Progenitor cell of endocrine pancreas (in vitro differentiated cells): ENCODE results near the gene CLASP2. TPM values are rescaled to one million over a fixed set of nuclear protein-coding genes. Genes with fewer than 3 reads are reported as not detected.
"Not testable (repeated sequence)": the region's sequence is repeated elsewhere in the genome, so short reads cannot be mapped to it uniquely, and the experiment has no call there.

ENCODE experiments used
- DNase-seq: peaks from one replicate; pipeline ENCODE4 v3.0.0; 2021; ENCODE audit warnings: low spot score; ENCODE audit not compliant: unreplicated experiment
- H3K27ac Mint-ChIP-seq: 2 replicates; pipeline ENCODE4 v1.8.0; 2021; ENCODE audit warnings: mild to moderate bottlenecking, moderate library complexity, mixed read lengths
- H3K27me3 Mint-ChIP-seq: 2 replicates; pipeline ENCODE4 v1.8.0; 2021; ENCODE audit warnings: mixed read lengths
- H3K36me3 Mint-ChIP-seq: 2 replicates; pipeline ENCODE4 v1.8.0; 2022; ENCODE audit warnings: mixed read lengths; ENCODE audit not compliant: insufficient read depth
- H3K4me1 Mint-ChIP-seq: 2 replicates; pipeline ENCODE4 v1.8.0; 2021; ENCODE audit warnings: low read depth, mixed read lengths
- H3K4me3 Mint-ChIP-seq: 2 replicates; pipeline ENCODE4 v1.8.0; 2021; ENCODE audit warnings: low read depth, mild to moderate bottlenecking, moderate library complexity, mixed read lengths
- H3K9me3 Mint-ChIP-seq: 2 replicates; pipeline ENCODE4 v1.8.0; 2021; ENCODE audit warnings: low read depth, mixed read lengths
- total RNA-seq: library from RNA; stranded (reverse); gene quantifications from 2 replicates; pipeline ENCODE4 v1.2.1, GENCODE V29; 2021
- TF ChIP-seq, protein P1 (sequence below): fragments of 200-600 bp; sonication (generic); IDR thresholded peaks from one replicate; pipeline ENCODE4 v1.5.0; 2021; ENCODE audit warnings: antibody characterized with exemption, mild to moderate bottlenecking; ENCODE audit not compliant: unreplicated experiment

CLASP2 gene
- total RNA-seq, 1 donor from 2014 or later = 58.4 TPM

DNA sequence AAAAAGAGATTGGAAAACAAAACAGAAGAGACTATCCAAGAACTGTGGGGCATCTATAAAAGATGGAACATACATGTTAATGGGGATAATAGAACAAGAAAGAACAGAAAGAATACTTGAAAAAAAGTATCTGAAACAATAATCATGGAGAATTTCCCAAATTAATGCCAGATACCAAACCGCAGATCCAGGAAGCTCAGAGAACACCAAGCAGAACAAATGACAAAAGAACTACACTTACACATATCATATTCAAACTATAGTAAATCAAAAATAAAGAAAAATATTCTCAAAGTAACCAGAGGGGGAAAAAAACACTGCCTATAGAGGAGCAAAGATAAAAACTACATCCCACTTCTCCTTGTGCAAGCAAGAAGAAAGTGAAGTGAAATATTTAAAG lies 40.0 kb downstream of the CLASP2 start:
- Mint-ChIP-seq H3K4me3 (no peak overlapping the region), H3K9me3 (peaks cover 27% of the 10 kb centered on the region), H3K4me1 (no peaks in the 10 kb centered on the region), H3K27ac (no peak overlapping the region), H3K36me3 (peaks cover 49% of the 10 kb centered on the region), H3K27me3 (no peaks in the 10 kb centered on the region)
- TF ChIP-seq, protein P1, sequence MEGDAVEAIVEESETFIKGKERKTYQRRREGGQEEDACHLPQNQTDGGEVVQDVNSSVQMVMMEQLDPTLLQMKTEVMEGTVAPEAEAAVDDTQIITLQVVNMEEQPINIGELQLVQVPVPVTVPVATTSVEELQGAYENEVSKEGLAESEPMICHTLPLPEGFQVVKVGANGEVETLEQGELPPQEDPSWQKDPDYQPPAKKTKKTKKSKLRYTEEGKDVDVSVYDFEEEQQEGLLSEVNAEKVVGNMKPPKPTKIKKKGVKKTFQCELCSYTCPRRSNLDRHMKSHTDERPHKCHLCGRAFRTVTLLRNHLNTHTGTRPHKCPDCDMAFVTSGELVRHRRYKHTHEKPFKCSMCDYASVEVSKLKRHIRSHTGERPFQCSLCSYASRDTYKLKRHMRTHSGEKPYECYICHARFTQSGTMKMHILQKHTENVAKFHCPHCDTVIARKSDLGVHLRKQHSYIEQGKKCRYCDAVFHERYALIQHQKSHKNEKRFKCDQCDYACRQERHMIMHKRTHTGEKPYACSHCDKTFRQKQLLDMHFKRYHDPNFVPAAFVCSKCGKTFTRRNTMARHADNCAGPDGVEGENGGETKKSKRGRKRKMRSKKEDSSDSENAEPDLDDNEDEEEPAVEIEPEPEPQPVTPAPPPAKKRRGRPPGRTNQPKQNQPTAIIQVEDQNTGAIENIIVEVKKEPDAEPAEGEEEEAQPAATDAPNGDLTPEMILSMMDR = no peak
- DNase-seq = no peak

DNA sequence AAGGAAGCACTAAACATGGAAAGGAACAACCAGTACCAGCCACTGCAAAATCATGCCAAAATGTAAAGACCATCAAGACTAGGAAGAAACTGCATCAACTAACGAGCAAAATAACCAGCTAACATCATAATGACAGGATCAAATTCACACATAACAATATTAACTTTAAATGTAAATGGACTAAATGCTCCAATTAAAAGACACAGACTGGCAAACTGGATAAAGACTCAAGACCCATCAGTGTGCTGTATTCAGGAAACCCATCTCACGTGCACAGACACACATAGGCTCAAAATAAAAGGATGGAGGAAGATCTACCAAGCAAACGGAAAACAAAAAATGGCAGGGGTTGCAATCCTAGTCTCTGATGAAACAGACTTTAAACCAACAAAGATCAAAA lies 44.6 kb downstream of the CLASP2 start:
- not testable (repeated sequence) for H3K4me3 Mint-ChIP-seq, H3K4me1 Mint-ChIP-seq, DNase-seq, H3K27ac Mint-ChIP-seq, H3K27me3 Mint-ChIP-seq
- Mint-ChIP-seq H3K9me3 (peaks cover 23% of the 10 kb centered on the region), H3K36me3 (peaks cover 44% of the 10 kb centered on the region)

DNA sequence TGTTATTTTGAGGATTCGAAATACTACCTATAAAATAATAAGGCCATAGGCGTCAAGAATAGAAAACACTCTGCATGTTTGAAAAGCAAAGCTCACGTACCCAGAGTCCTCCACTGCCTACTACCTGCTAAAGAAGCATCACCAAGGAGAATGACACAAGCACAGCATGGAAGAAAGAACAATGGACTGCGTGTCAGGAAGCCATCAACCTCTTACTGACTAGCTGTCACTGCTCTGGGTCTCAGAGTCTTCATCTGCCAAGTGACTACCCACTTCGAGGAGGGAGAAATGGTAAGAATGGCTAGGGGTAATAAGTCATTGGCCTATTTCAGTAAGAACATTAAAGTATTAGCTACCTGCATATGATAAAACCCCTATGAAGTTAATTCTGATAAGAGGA lies 49.4 kb downstream of the CLASP2 start:
- TF ChIP-seq, protein P1 = no peak
- peaks cover 11% of the 10 kb centered on the region for H3K9me3 Mint-ChIP-seq
- no peak overlapping the region for H3K27ac Mint-ChIP-seq
- DNase-seq = no peak
- peaks cover 28% of the 10 kb centered on the region for H3K36me3 Mint-ChIP-seq
- H3K4me3 Mint-ChIP-seq = no peak overlapping the region
- H3K4me1 Mint-ChIP-seq = no peaks in the 10 kb centered on the region
- H3K27me3 Mint-ChIP-seq = no peaks in the 10 kb centered on the region

DNA sequence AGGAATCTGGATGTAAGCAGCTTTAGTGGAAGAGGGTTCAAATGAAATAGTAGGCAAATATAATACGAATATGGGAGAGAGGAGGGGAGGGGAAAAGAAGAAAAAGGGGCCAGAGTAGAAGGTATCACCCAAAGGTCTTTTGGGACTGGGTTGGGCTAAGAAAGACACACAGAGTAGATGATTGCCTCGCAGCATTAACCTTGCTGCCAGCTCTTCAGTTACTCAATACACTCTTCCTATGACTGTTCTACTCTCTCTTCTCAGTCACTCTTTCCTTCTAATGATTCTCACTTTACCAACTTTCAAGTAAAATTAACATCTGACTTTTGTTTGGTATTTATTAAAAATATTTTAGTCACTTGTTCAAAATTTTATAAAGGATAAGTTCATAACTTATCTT lies 52.8 kb downstream of the CLASP2 start:
- Mint-ChIP-seq H3K27ac (no peak overlapping the region), H3K36me3 (peaks cover 5% of the 10 kb centered on the region), H3K9me3 (no peaks in the 10 kb centered on the region), H3K4me1 (peaks cover 2% of the 10 kb centered on the region), H3K27me3 (no peaks in the 10 kb centered on the region), H3K4me3 (no peak overlapping the region)
- no peak for DNase-seq
- TF ChIP-seq, protein P1 = no peak

DNA sequence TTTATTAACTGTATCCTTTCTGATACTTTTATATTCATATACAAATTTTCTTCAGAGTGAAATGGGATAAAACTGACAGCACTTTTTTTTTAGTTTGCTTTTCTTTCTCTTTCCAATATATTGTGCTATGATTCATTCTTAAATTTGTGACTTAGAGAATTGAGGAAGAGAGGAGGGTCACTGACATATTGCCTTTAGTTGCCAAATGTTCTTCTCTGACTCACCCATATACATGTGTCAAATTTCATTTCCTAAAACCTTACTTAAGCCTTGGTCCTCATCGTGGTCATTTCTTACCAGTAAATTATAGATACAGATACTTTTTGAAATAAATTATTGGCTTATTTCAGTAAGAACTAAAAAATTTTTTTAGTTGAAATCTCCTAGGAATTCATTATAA lies 53.9 kb downstream of the CLASP2 start:
- Mint-ChIP-seq H3K36me3 (peaks cover 5% of the 10 kb centered on the region), H3K27me3 (no peaks in the 10 kb centered on the region), H3K4me3 (no peak overlapping the region), H3K9me3 (no peaks in the 10 kb centered on the region), H3K4me1 (peaks cover 13% of the 10 kb centered on the region), H3K27ac (no peak overlapping the region)
- DNase-seq = no peak
- TF ChIP-seq, protein P1 = no peak

DNA sequence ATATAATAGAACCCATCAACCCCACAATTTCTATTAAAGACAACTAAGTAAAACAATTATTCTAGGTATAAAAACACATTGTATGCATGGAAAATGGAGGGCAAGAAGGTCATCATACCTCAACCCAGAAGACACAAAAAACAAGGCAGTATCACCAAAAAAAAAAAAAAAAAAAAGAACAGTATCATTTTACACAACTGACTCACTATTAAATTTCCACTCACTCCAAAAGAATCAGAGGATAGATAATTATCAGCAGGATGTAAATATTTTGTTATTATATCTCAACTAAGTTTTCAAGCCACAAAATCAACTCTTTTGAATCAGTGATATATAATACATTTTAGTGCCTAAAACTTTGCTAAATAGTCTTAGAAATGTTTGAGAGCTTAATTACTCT lies 55.0 kb downstream of the CLASP2 start:
- TF ChIP-seq, protein P1 = no peak
- peaks cover 3% of the 10 kb centered on the region for H3K36me3 Mint-ChIP-seq
- H3K9me3 Mint-ChIP-seq = no peaks in the 10 kb centered on the region
- H3K27ac Mint-ChIP-seq = no peak overlapping the region
- DNase-seq = no peak
- no peak overlapping the region for H3K4me3 Mint-ChIP-seq
- H3K27me3 Mint-ChIP-seq = no peaks in the 10 kb centered on the region
- H3K4me1 Mint-ChIP-seq = peaks cover 20% of the 10 kb centered on the region
